ENCODE measurements around the gene ZNF652. TPM values are rescaled to one million over a fixed set of nuclear protein-coding genes. Genes with fewer than 3 reads are reported as not detected.

Gene ZNF652
- total RNA-seq (2022; extraction: Qiagen RNA extraction; ENCODE audit: low read depth) = 7.4 to 8.6 TPM (median 8.2 TPM) in 5 replicates

GRCh38 chr17:49361902-49362722 lies at the start of gene ZNF652:
Gene ZNF652 (minus strand): TSS chr17:49362250. CDS start chr17:49317725, 44,525 bp downstream.

Other genes with a start within 250 kb of the ZNF652 start
- gene B4GALNT2, start 229.5 kb downstream of the ZNF652 start, total RNA-seq (2022; extraction: Qiagen RNA extraction; ENCODE audit: low read depth) = 0.38 to 0.53 TPM (median 0.45 TPM) in 5 replicates
- gene GNGT2, start 151.7 kb downstream of the ZNF652 start, total RNA-seq (2022; extraction: Qiagen RNA extraction; ENCODE audit: low read depth) = 0.18 to 0.38 TPM (median 0.25 TPM) in 5 replicates
- 0.11 to 0.12 TPM in 2 of 5 replicates, not detected in the others for gene ABI3, start 151.5 kb downstream of the ZNF652 start, total RNA-seq (2022; extraction: Qiagen RNA extraction; ENCODE audit: low read depth)
- gene PHOSPHO1, start 131.5 kb downstream of the ZNF652 start, total RNA-seq (2022; extraction: Qiagen RNA extraction; ENCODE audit: low read depth) = 0.48 to 1.1 TPM (median 0.63 TPM) in 5 replicates
- 326 to 464 TPM (median 430 TPM) in 5 replicates for gene PHB1, start 52.6 kb upstream of the ZNF652 start, total RNA-seq (2022; extraction: Qiagen RNA extraction; ENCODE audit: low read depth)
- gene NGFR, start 133.0 kb upstream of the ZNF652 start, total RNA-seq (2022; extraction: Qiagen RNA extraction; ENCODE audit: low read depth) = 0.52 to 0.83 TPM (median 0.66 TPM) in 5 replicates
- 0.20 to 0.46 TPM (median 0.29 TPM) in 5 replicates for gene NXPH3, start 213.6 kb upstream of the ZNF652 start, total RNA-seq (2022; extraction: Qiagen RNA extraction; ENCODE audit: low read depth)

All from A549 treated with DMSO at 1 μM for 4 hours (cell line).